HG03097 (cell line): ENCODE results near the gene PXDC1.

ENCODE experiments used
- ATAC-seq: cut with Tn5 transposase; IDR thresholded peaks from one replicate; pipeline ENCODE4 v1.9.1; 2021; ENCODE audit not compliant: unreplicated experiment, low FRiP score

The PXDC1 gene

GRCh38 chr6:3749067-3749841, 2.3 kb downstream of the PXDC1 start:
- ATAC-seq = no peak

GRCh38 chr6:3748208-3749066, 3.1 kb downstream of the PXDC1 start:
- no peak for ATAC-seq

GRCh38 chr6:3747100-3747737, 4.3 kb downstream of the PXDC1 start:
- ATAC-seq = no peak

DNA sequence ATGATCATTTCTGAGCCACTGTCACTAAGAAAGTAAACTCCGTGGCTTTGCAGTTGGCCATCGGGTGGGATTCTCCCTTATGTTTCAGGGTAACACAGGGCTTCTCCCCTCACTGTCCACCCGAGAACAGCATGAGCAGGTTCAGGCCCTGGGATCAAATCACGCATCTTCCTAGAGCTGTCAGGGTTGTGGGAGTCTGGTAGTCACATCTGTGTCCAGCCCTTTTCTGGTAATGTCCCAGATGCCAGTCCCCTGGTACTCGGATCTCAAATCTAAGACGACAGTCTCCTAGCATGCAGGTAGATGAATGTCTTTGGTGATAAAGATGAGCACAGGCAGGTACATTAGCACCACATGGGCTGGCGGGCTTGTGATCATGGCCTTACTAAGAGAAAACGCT, 4.8 kb downstream of the PXDC1 start:
- no peak for ATAC-seq

DNA sequence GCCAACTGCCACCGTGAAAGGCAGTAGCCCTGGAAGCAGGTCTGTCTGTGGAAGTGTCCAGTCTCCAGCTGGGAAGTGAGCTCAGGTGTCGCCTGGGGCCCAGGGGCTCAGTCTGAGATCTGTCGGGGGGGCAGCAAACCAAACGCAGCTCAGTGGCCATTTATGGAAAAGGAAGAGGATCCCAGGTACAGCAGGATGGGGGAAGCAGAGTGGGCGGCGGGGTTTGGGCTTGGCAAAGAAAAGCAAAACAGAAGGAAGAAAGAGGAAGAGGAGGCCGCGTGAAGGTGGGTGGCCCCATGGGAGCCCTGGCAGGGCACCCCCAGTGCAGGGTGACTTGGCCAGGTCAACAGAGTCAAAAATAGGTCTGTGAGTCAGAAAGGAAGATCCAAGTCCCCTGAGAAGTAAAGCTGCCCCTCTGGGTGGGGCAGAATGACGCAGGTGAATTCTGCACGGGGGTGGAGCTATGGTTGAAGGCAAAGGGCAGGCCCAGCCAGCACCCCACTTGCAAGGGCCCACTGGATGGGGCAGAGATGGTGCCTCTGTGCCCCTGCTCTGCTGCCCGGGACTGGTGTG, 5.3 kb downstream of the PXDC1 start:
- ATAC-seq = peak; percentile 40

DNA sequence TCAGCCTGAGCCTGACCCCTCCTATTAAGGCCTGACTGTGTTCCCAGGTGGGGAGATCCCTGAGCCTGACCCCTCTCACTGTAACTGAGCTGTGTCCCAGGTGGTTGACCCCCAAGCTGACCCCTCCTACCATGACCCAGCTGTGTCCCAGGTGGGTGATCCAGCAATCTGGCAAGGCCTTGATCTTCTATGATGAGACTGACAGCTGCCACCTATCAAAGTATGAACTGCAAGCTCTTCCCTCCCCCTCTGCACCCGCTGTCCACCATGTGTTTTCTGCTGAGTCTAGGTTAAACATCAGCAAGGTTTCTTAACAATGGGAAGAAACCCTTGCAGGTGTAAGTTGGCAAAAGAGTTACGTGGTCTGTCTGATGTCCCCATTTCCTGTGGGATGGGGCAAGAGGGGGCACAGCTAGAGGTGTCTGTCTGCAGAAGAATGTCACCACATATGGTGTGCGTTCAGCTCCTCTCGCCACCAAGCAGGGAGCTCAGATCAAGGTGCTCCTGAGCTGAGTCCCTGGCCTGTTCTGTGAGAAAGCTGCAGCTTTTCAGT, 5.9 kb downstream of the PXDC1 start:
- no peak for ATAC-seq

DNA sequence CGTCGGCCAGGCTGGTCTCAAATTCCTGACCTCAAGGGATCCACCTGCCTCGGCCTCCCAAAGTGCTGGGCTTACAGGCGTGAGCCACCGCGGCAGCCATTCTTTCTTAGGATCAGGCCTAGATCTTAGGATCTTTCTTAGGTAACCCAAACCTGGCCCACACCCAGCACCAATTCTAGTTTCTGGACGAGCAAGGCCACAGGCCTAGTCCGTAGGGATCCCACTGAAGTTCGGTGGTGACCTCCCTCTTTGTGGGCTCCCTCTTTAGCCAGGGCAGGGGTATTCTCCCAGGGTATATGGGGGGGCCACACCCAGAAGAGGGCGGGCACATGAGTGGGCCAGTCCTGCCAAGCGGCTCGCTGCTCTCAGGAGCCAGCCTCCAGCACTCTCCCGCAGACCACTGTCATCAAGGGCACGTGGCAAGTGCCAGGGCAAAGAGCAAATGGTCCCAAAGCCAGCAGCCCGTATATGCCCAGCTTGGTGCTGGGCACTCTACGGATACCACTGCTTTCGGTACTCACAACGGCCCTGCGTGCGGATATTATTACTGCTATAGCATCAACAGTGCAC, 6.5 kb downstream of the PXDC1 start:
- no peak for ATAC-seq

GRCh38 chr6:3744211-3744900, 7.2 kb downstream of the PXDC1 start:
- no peak for ATAC-seq

DNA sequence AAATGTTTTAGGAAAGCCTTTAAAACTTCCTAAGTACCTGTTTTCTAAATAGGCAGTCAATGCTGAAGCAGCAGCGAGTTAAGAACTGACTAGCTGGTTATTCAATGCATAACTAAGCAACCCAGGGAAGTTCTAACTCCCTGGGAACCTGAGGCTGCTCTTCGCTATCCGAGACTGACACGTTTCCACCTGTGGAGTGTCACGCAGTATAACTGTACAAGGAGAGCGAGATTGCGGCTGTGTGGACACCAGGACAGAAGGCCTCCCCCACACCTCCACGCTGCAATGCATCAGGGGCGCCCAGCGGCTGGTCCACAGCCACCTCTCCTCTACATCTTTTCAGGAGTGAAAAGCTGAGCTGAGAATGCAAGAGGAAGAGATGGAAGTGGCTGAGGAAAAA, 8.0 kb downstream of the PXDC1 start:
- no peak for ATAC-seq

DNA sequence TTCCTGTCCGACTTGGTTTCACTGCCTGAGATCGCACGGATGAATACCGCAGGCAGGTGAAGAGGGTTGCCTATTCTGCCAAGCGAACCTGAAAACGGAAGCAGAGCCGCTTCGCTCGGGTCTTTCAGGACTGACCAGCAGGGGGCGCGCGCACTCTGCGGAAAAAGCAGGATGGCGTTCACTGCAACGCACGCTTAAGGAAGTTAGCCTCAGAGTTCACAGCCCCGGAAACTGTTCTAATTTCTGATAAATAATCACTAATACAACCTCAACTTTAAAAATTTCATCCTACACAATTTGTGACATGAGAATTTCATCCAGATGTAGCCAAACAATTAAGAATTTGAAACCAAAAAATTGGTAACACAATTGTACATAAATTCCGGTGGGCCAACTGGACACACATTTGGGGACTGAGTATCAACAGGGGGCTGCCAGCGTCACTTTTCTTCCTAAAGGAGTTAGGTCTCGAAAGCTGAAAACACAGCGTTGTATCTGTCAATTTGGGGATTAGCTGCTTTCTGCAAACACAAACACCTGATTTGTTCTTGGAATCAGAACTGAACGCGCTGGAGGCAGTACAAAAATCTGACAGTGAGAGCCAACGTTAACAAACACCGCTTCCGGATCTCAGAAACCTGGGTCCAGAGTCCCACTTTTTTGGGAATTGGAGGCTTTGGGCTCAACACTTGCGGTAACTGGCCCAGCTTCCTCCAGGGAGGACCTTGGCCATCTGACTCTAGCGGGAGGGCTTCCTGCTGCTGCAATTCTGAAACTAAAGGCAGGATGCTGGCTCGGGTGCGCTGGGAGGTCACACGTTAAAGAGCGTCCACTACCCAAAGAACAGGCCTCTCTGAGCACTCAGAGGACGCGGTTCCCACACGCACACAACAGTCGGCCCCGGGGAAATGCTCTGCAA, 8.8 kb downstream of the PXDC1 start:
- ATAC-seq = peak; percentile 52

- ATAC-seq = no peak
Measured at GRCh38 chr6:3742076-3742425, 9.5 kb downstream of the PXDC1 start.

- ATAC-seq = no peak
Measured at GRCh38 chr6:3741477-3741871, 10.0 kb downstream of the PXDC1 start.

DNA sequence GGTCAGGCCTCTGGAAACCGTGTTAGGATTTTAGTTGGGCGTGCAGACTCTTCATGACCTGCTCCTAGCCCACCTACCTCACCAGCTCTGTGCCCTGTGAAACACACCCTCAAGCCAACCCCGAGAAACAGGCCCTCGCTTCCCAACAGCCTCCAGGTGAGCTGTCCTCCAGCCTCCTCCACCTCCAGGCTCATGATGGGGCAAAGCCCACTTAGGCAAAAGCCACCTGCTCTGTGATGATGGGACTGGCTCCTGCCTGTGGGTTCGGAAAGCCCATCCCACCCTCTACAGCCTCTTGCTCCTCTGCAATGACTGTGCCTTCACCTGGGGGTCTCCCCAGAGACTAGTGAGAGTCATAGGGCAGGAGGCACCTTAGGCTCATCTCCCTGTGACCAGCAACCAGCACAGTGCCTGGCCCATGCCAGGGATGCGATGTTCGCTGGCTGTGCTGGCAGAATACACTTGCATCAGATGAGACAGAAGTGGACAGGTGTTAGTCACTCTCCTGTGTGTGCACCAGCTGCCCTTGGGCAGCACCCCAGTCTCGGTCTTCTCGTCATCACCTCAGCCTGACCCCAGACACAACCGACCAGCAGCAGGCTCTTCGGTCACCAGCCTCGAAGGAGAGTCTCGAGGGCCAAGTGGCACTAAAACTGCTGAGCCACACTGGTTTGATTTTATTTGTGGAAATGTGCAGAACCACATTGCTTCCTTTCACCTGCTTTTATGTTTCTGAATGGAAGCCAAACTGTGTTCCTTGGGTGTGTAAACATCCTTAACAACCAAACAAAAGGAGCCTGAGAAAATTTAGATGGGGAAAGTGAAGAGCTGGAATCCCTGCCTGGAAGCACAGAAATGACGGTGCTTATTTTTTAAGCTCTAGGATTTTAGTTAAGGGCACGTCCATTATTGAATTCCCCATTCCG, 10.7 kb downstream of the PXDC1 start:
- ATAC-seq = no peak

DNA sequence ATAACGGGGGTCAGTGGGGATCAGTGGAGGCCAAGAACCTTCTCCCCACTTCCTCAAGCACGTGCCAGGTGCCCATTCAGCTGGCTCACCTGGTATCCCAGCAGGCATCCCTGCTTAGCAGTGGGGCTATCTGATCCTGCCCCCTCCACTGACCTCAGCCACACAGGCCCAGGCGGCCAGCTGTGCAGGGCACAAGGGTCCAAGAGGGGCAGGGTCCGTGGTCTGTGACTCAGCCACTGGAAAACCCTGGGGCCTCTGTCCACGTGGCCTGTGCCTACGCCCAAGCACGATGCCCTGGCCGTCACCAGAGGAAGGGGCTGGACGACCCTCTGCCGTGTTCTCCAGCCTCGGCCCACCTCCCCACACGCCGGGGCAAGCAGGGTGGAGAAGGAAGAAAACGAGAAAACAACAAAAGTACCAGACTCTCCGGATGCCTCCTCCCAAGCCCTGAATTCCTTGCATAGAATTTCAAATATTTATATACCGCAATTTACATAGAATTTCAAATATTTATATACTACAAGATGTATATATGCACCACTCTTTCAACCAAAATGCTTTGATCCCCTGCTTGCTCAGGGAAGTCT, 12.1 kb downstream of the PXDC1 start:
- no peak for ATAC-seq

DNA sequence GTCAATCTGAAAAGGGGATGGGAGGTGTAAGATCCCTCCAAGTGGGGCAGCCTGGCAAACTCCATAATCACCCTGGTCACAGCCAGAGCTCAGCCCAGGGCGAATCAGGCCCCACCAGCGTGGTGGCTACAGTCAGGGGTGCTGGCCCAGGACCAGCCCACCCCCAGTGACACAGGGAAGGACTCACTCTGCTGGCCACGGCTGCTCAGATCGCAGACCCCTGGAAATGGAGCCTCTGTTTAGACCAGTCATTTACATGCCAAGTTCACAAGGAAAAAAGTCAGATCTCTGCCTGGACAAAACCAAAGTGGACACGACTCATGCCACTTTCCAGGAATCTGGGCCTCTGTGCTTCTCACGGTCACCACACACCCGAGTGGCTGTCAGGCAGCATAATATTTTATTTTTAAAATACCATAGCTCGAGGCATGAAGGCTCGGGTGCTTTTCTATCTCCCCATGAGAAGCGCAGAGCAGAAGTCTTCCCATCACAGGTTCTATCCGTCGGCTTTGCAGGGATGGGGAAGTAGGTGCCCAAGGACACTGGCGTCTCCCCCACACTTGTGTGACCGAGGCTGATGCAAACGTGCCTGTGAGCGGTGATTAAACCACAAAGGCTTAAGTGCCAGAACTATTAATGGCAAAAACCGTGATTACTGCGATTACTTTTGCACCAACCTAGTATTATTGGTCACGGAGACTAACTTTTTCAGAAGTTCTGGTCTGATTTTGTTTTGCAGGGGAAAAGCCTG, 13.0 kb downstream of the PXDC1 start:
- no peak for ATAC-seq

GRCh38 chr6:3737831-3738210, 13.7 kb downstream of the PXDC1 start:
- ATAC-seq = no peak
